ENCODE measurements around the gene TULP4.
"Not testable (repeated sequence)": the region's sequence is repeated elsewhere in the genome, so short reads cannot be mapped to it uniquely, and the experiment has no call there.

TULP4 gene

GRCh38 chr6:158387036-158387435 lies 74.8 kb downstream of the TULP4 start:
- DNase-seq (ENCODE audit: extremely low read depth in 1 of 2, low read depth in 1 of 2) = no peak

- no peak for DNase-seq (ENCODE audit: extremely low read depth in 1 of 2, low read depth in 1 of 2)
Measured at GRCh38 chr6:158387578-158387977, 75.3 kb downstream of the TULP4 start.

- no peak for DNase-seq (ENCODE audit: extremely low read depth in 1 of 2, low read depth in 1 of 2)
Measured at GRCh38 chr6:158388727-158389126, 76.5 kb downstream of the TULP4 start.

GRCh38 chr6:158389193-158389919 lies 77.1 kb downstream of the TULP4 start:
- DNase-seq (ENCODE audit: extremely low read depth in 1 of 2, low read depth in 1 of 2) = no peak

GRCh38 chr6:158391276-158391675 lies 79.0 kb downstream of the TULP4 start:
- DNase-seq (ENCODE audit: extremely low read depth in 1 of 2, low read depth in 1 of 2) = no peak

- DNase-seq (ENCODE audit: extremely low read depth in 1 of 2, low read depth in 1 of 2) = not testable (repeated sequence)
Measured at GRCh38 chr6:158391977-158392376, 79.7 kb downstream of the TULP4 start.

- no peak for DNase-seq (ENCODE audit: extremely low read depth in 1 of 2, low read depth in 1 of 2)
Measured at GRCh38 chr6:158396136-158396535, 83.9 kb downstream of the TULP4 start.

GRCh38 chr6:158397578-158397977 lies 85.3 kb downstream of the TULP4 start:
- no peak for DNase-seq (ENCODE audit: extremely low read depth in 1 of 2, low read depth in 1 of 2)

- DNase-seq (ENCODE audit: extremely low read depth in 1 of 2, low read depth in 1 of 2) = no peak
Measured at GRCh38 chr6:158398252-158399024, 86.2 kb downstream of the TULP4 start.

- DNase-seq (ENCODE audit: extremely low read depth in 1 of 2, low read depth in 1 of 2) = no peak
Measured at GRCh38 chr6:158399040-158399700, 86.9 kb downstream of the TULP4 start.

- DNase-seq (ENCODE audit: extremely low read depth in 1 of 2, low read depth in 1 of 2) = no peak
Measured at GRCh38 chr6:158402184-158402583, 89.9 kb downstream of the TULP4 start.

- DNase-seq (ENCODE audit: extremely low read depth in 1 of 2, low read depth in 1 of 2) = not testable (repeated sequence)
Measured at GRCh38 chr6:158405321-158405831, 93.1 kb downstream of the TULP4 start.

GRCh38 chr6:158405933-158406332 lies 93.7 kb downstream of the TULP4 start:
- no peak for DNase-seq (ENCODE audit: extremely low read depth in 1 of 2, low read depth in 1 of 2)

- DNase-seq (ENCODE audit: extremely low read depth in 1 of 2, low read depth in 1 of 2) = no peak
Measured at GRCh38 chr6:158406736-158407135, 94.5 kb downstream of the TULP4 start.

GRCh38 chr6:158408013-158408412 lies 95.7 kb downstream of the TULP4 start:
- DNase-seq (ENCODE audit: extremely low read depth in 1 of 2, low read depth in 1 of 2) = no peak

- DNase-seq (ENCODE audit: extremely low read depth in 1 of 2, low read depth in 1 of 2) = no peak
Measured at GRCh38 chr6:158408552-158409130, 96.4 kb downstream of the TULP4 start.

GRCh38 chr6:158409451-158409850 lies 97.2 kb downstream of the TULP4 start:
- no peak for DNase-seq (ENCODE audit: extremely low read depth in 1 of 2, low read depth in 1 of 2)

GRCh38 chr6:158410784-158411183 lies 98.5 kb downstream of the TULP4 start:
- DNase-seq (ENCODE audit: extremely low read depth in 1 of 2, low read depth in 1 of 2) = no peak

GRCh38 chr6:158411998-158412397 lies 99.7 kb downstream of the TULP4 start:
- no peak for DNase-seq (ENCODE audit: extremely low read depth in 1 of 2, low read depth in 1 of 2)

- DNase-seq (ENCODE audit: extremely low read depth in 1 of 2, low read depth in 1 of 2) = no peak
Measured at GRCh38 chr6:158413028-158413427, 100.8 kb downstream of the TULP4 start.
